GM18526 (cell line): Measurements from ENCODE around the gene TMEM238.
A peak's percentile ranks its signal among the peaks of the same experiment; 100 is the strongest.

ENCODE experiments used
- POLR2A ChIP-seq: IDR thresholded peaks from 3 replicates; pipeline ENCODE4 v1.6.1; 2011; ENCODE audit not compliant: insufficient read length; ENCODE audit errors: extremely low read depth

Gene TMEM238

GRCh38 chr19:55384131-55384919, at the start of gene TMEM238:
TSS of gene TMEM238 (minus strand) at chr19:55384292. CDS start at chr19:55384259, 33 bp downstream.
- peak; percentile 19 for TF ChIP-seq POLR2A

DNA sequence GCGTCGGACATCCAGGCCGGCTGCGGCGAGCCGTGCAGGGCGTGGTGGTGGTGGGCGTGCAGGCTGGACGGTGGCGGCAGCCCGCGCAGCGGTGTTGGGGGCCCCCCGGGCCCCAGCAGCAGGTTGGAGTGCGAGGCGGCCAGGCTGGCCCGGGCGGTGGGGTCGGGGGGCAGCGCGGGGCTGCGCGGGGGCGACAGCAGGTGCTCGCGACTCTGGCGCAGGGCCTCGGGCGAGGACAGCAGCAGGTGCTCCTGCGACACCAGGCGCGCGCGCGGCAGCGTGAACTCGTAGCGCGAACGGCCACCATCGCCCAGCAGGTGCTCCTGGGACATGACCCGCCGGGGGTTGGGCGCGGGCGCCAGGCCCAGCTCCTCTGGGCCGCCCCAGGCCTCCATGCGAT, 49.2 kb upstream of the TMEM238 start:
- TF ChIP-seq POLR2A = no peak

DNA sequence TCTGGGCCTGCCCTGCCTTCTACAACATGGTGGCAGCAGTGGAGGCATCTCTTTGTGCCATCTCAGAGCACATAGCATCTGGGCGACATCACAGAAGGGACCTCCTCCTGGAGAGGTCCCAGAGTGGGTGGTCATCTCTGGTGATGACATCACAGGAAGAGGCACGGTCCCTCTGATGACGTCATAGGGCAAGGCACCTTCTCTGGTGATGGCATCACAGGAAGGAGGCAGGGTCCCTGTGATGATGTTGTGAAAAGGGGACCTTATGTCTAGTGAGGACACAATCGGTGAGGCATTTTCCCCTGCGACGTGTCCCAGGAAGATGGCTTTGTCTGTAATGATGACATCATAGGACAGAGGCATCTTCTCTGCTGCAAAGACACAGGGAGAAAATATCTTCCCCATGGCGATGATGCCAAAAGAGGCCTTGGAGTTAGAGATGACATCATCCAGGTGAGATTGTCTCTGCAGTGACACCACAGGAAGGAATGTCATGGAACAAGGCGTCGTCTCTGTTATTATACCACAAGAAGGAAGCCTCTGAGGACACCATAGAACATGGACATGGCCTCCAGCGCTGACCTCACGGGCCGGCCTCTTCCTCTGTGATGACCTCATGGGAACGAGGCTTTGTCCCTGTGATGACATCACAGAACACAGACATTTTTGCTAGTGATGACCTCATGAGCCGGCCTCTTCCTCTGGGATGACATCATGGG, 48.3 kb upstream of the TMEM238 start:
- no peak for TF ChIP-seq POLR2A

- TF ChIP-seq POLR2A = no peak
Observed at GRCh38 chr19:55431183-55431582, 47.1 kb upstream of the TMEM238 start.

DNA sequence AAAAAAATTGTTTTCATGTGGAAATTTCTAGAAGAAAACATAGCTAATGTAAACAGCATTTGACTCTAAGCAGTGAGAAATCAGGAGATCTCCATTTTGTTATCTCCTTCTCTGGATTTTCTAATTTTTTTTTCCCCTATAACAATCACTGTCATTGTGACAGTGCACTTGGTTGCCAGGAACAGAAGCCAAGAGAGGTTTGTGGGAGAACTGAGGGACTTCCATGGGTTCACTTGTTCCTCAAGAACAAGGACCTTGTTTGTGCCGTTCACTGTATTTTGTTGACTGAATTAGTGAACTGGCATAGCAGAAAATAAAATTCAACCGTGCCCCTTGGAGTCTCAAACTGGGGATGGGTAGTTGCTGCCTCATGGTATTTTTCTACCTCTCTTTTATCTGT, 42.0 kb upstream of the TMEM238 start:
- TF ChIP-seq POLR2A = no peak

DNA sequence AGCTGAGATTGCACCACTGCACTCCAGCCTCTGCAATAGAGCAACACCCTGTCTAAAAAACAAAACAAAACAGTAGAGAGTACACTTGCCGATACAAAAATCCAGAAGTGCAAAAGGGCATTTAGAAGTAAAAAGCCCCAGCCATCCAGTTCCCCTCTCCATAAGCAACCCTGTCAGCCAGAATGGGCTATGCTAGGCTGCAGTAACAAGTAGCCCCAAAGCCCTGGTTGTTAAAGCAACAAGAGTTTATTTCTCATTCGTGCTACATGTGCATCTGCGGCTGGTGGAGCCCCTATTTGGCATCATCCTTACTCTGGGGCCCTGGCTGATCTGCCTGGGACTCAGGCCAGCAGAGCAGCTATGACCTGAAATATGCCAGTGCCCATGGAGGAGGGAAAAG, 40.4 kb upstream of the TMEM238 start:
- TF ChIP-seq POLR2A = no peak

DNA sequence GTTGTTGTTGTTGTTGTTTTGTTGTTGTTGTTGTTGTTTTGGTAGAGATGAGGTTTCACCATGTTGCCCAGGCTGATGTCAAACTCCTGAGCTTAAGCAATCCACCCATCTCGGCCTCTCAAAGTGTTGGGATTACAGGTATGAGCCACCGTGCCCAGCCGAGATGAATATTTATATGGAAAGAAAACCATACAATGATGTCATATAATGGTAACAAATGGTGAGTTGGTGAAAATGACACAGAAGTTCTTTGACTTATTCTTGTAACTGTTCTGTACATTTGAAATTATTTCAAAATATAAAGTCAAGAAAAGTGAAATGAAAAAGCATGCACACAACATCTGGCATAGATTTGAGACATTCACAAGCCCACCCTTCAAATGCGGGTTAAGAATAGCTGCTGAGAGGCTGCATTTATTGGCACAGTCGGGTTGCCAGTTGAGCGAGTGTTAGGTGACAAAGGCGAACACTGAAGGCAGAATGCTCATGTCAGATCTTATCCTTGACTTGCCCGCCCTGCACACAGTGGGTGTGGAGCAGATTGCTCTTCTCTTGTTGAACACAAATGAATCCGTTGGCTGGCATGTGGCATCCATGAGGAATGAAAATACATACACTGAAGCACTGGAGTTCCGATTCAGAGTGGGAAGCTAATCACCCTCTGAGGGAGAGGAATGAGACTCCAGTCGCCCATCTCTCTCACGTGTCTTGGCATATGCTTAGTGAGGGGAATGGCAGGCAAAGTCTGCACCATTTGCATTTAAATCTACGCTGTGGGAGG, 39.3 kb upstream of the TMEM238 start:
- TF ChIP-seq POLR2A = no peak

DNA sequence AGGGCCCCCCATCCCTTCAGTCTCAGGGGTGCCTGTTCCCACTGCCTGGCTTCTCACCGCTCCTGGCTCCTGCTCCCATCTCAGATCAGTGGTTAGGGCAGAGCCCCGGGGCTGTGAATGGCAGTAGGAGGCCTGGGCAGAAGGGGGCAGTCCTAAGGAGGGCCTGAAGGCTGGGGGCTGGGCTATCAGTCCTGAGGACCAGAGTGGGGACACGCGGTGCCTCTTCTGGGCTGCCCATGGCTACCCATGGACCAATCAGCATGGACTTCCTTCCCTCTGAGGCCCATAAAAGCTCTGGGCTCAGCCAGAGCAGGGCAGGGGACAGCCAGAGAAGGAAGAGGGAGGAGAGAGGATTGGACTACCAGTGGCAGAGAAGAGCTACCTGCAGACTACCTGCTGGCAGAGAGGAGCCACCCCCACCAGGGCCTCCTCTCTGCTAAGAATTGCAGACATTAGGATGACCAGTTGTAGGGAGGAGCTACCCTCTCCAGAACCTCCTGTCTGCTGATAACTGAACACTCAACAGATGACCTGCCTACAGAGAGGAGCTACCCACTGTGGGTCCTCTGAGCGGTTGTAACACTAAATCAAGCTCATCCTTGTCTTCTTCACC, 35.6 kb upstream of the TMEM238 start:
- TF ChIP-seq POLR2A = no peak

- TF ChIP-seq POLR2A = no peak
Observed at GRCh38 chr19:55419103-55419502, 35.0 kb upstream of the TMEM238 start.

DNA sequence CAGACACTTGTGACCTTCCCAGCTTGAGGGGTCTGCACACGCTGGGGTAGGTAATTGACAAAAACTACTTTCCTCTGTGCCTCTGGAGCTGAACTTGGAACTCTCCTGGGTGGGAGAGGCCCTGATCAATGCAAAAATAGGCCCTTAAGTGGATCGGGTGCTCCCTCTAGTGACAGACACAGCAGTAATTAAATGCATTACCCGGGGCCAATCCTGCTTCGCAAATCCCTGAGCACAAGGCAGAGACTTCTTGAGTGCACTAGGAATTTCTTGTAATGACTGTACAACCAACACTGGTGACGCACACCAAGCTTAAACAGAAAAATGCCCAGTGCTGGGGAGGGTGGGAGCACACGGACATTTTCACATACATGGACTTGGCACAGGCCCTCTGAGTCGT, 34.1 kb upstream of the TMEM238 start:
- no peak for TF ChIP-seq POLR2A

GRCh38 chr19:55410168-55410567, 26.1 kb upstream of the TMEM238 start:
- no peak for TF ChIP-seq POLR2A

DNA sequence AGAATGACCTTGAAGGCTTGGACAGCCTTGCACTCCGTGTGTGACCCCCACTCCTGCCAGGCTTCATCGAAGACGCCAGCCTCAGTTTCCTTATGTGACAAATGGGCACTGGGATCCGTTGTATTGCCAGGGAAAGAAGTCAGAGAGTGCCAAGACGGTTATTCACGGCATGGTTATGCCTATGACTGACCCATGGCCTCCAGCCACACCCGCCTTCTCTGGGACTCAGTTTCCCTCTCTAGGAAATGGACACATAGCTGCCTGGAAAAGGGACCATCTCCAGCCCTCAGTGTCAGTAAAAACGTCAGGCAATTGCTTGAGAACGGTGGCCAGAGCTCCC, 24.4 kb upstream of the TMEM238 start:
- TF ChIP-seq POLR2A = no peak

GRCh38 chr19:55407800-55408532, 23.9 kb upstream of the TMEM238 start:
- TF ChIP-seq POLR2A = peak; percentile 41

DNA sequence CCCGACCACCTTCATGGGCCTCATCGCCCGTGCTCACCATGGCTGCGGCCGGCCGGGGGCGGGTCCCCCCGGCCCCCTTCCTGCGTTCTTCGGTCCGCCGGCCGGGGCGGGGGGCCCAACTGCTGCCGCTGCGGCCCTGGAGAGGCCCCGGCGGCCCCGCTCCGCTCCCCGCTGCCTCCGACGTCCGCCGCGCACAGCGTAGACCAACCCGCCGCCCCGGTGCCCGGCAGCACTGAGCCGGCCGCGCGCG, 23.4 kb upstream of the TMEM238 start, which contains the start of gene UBE2S:
TSS of gene UBE2S (minus strand) at position 239 of the 250 bp plus-strand sequence. CDS start at position 40, 199 bp downstream.
- TF ChIP-seq POLR2A = peak; percentile 99

DNA sequence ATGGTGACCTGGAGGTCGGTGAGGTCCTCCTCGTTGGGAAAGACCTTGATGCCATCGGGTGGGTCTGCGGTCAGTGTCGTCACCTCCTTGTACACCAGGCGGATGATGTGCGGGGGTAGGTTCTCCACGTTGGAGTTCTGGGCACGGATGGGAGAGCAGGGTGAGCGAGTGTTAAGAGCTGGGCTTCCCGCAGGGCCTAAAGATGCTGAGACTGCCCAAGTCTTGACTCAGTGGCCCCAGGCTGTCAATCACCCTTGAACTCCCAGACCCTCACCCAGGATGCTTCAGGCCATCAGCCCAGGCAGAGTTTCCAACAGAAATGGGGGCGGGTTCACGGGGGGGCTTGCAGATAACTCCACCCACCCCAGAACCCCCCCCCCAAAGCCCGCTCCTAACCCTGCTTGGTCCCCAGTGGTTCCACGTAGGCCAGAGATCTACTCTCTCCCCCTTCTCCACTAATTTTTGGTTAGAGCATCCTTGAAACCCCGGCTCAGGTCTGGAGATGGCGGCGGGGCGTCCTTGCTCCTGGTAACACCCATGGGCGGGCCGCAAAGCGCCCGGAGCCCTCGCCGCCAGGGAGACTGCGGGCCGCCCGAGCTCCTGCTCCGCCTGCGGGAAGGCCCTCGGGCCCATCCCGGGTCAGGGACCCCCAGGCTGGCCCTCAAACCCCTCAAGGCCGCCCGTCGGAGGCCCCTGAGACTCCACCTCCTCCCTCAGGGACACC, 22.9 kb upstream of the TMEM238 start:
- no peak for TF ChIP-seq POLR2A
